ENCODE data around the gene TMPRSS9.

The TMPRSS9 gene

DNA sequence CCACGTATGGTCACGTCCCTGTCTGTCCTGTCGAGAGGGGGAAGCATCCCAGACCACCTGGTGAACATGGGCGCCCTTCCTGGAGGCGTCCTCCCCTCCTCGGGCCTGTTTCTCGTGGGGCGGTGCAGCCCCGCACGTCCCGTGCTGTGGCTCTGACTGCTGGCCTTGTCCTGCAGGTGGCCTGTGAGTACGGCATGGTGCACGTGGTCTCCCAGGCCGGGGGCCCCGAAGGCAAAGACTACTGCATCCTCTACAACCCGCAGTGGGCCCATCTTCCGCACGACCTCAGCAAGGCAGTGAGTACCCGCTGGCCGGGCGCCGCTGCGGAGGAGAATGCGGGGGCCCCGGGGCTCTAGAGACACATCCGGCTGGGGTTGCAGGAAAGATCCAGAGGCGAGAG is 25.6 kb upstream of the TMPRSS9 start:
- TF ChIP-seq, protein P1, sequence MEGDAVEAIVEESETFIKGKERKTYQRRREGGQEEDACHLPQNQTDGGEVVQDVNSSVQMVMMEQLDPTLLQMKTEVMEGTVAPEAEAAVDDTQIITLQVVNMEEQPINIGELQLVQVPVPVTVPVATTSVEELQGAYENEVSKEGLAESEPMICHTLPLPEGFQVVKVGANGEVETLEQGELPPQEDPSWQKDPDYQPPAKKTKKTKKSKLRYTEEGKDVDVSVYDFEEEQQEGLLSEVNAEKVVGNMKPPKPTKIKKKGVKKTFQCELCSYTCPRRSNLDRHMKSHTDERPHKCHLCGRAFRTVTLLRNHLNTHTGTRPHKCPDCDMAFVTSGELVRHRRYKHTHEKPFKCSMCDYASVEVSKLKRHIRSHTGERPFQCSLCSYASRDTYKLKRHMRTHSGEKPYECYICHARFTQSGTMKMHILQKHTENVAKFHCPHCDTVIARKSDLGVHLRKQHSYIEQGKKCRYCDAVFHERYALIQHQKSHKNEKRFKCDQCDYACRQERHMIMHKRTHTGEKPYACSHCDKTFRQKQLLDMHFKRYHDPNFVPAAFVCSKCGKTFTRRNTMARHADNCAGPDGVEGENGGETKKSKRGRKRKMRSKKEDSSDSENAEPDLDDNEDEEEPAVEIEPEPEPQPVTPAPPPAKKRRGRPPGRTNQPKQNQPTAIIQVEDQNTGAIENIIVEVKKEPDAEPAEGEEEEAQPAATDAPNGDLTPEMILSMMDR (IDR thresholded peaks at IDR 0.05), result no peak
- no peak for TF ChIP-seq ZFX (IDR thresholded peaks at IDR 0.05; ENCODE audit: borderline replicate concordance)
- H3K27ac ChIP-seq, result no peak overlapping the region

DNA sequence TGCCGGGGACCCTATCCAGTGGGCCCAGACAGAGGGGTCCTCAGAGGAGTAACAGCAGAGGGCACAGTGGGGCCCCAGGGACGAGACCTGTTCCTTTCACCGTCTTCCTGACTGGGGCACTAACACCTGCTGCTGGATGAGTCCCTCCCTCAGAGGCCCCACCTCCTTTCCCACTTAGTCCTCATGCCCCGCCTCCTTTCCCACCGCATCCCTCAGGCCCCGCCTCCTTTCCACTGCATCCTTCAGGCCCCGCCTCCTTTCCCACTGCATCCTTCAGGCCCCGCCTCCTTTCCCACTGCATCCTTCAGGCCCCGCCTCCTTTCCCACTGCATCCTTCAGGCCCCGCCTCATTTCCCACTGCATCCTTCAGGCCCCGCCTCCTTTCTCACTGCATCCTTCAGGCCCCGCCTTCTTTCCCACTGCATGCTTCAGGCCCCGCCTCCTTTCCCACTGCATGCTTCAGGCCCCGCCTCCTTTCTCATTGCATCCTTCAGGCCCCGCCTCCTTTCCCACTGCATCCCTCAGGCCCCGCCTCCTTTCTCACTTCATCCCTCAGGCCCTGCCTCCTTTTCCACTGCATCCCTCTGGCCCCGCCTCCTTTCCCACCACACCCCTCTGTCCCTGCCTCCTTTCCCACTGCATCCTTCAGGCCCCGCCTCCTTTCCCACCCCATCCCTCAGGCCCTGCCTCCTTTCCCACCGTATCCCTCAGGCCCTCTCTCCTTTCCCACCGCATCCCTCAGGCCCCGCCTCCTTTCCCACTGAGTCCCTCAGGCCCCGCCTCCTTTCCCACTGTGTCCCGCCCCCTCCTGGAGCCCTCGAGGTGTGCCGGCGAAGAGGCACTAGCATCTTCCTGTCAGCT is 24.8 kb upstream of the TMPRSS9 start:
- H3K27ac ChIP-seq, result no peak overlapping the region
- TF ChIP-seq, protein P1 (IDR thresholded peaks at IDR 0.05), result no peak
- no peak for TF ChIP-seq ZFX (IDR thresholded peaks at IDR 0.05; ENCODE audit: borderline replicate concordance)

DNA sequence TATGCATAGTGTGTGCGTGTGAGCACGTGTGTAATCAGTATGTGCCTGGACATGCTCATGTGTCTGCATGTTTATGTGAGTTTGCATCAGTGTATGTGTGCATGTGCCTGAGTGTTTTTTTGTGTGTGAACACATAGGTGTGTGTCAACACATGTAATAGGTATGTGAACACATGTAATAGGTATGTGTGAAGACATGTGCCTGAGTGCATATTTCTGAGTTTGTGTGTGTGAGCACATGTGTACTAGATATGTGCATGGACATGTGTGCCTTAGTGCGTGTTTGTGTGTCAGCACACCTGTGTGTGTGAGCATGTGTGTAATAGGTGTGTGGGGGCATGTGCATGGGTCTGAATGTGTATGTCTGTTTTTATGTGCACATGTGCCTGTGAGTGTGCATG is 24.2 kb upstream of the TMPRSS9 start:
- no peak for TF ChIP-seq ZFX (IDR thresholded peaks at IDR 0.05; ENCODE audit: borderline replicate concordance)
- TF ChIP-seq, protein P1 (IDR thresholded peaks at IDR 0.05), result no peak
- H3K27ac ChIP-seq, result no peak overlapping the region

DNA sequence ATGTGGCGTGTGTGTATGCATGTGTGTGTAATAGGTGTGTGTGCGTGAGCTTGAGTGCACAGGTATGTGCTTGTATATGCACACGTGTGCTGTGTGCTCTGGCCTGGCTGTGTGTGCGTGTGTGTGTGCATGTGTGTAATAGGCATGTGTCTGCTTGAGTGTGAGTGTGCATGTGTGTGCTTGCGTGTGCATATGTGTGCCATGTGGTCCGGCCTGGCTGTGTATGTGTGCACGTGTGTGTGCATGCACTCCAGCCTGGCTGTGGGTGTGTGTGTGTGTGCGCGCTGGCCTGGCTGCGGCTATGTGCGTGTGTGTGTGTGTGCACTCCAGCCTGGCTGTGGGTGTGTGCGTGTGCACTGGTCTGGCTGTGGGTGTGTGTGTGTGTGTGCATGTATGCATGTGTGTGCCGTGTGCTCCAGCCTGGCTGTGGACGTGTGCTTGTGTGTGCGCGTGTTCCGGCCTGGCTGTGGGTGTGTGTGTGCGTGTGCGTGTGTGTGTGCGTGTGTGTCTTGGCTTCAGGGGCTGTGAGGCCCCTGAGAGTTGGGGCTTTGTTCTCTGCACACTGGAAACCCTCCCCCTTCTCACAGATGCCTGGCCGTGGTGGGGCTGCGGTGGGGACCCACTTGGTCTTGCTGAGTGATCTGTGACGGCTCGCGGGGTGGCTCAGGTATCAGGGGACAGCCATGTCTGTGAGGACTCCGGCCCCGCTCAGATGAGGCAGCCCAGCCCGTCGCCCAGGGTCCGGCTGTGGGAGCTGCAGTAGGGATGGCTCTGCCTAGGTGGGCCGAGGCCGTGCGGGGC is 23.3 kb upstream of the TMPRSS9 start:
- TF ChIP-seq, protein P1 (IDR thresholded peaks at IDR 0.05), result no peak
- TF ChIP-seq ZFX (IDR thresholded peaks at IDR 0.05; ENCODE audit: borderline replicate concordance), result no peak
- no peak overlapping the region for H3K27ac ChIP-seq

DNA sequence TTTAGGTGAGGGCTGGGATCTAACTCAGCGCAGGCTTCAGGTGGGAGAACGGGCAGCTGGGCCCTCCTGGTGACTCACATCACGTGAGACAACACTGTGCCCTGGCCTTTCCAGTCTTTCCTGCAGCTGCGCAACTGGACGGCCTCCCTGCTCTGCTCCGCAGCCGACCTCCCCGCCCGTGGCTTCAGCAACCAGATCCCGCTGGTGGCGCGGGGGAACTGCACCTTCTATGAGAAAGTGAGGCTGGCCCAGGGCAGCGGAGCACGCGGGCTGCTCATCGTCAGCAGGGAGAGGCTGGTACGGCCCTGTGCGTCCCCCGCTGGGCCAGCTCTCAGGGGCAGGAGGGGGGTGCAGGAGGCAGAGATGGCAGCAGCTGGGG is 22.7 kb upstream of the TMPRSS9 start:
- H3K27ac ChIP-seq, result no peak overlapping the region
- no peak for TF ChIP-seq ZFX (IDR thresholded peaks at IDR 0.05; ENCODE audit: borderline replicate concordance)
- TF ChIP-seq, protein P1 (IDR thresholded peaks at IDR 0.05), result no peak

DNA sequence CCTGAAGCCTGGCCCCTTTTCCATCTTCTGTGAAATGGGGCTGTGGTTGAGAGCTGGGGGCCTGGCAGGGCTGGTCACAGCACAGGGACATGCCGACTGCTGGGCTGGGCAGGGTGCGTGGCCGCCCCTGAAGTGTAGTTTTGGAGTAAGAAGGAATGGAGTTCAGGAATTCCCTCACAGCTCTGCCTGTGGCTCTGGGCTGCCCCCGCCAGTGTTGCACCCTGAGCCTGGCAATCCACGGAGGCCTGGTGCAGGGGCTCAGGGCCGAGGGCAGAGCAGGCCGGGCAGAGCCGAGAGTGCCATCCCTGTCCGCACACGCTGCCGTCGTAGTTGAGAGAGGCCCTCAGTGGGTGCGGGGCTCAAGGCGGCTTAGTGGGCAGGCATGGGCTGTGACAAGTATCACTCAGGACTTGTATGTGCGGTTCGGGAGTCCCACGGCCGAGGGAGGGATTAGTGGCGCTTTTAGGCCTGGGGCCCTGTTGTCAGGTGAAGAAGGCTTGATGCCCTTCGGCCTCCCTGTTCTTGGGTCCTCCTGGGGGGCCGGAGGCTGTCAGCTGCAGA is 21.9 kb upstream of the TMPRSS9 start:
- TF ChIP-seq ZFX (IDR thresholded peaks at IDR 0.05; ENCODE audit: borderline replicate concordance), result no peak
- TF ChIP-seq, protein P1 (IDR thresholded peaks at IDR 0.05), result no peak
- H3K27ac ChIP-seq, result no peak overlapping the region

Data from 22Rv1 (cell line).